HL-60 (cell line): ENCODE measurements around the gene ARHGAP30.

Experiments used
- DNase-seq, 2 experiments: peaks; one replicate each; pipeline ENCODE4 v3.0.0-alpha.2; 2010 to 2020; ENCODE audit warnings: low read depth in 1 of 2, low spot score in 1 of 2
- H3K27ac ChIP-seq: fragments of 250-450 bp; sonication (Bioruptor Pico); replicated peaks from 2 replicates; pipeline ENCODE4 v1.5.1; 2020; ENCODE audit warnings: mild to moderate bottlenecking, moderate library complexity
- H3K27me3 ChIP-seq: fragments of 250-450 bp; sonication (Bioruptor Pico); 2 replicates; pipeline ENCODE4 v1.5.1; 2021; ENCODE audit warnings: mild to moderate bottlenecking, moderate library complexity; ENCODE audit not compliant: insufficient read depth, poor library complexity, severe bottlenecking
- H3K4me3 ChIP-seq: replicated peaks from 2 replicates; pipeline ENCODE4 v1.5.1; 2011; ENCODE audit warnings: mild to moderate bottlenecking, control low read depth, low read length; ENCODE audit not compliant: insufficient read depth
- CTCF ChIP-seq: IDR thresholded peaks from one replicate; pipeline ENCODE4 v1.5.1; 2011; ENCODE audit warnings: low read length, control low read depth, inconsistent platforms; ENCODE audit not compliant: insufficient read depth
- GABPA ChIP-seq: IDR thresholded peaks from 2 replicates; pipeline ENCODE4 v1.6.1; 2012; ENCODE audit warnings: low read depth
- POLR2AphosphoS5 ChIP-seq: IDR thresholded peaks from 2 replicates; pipeline ENCODE4 v1.6.1; 2012; ENCODE audit warnings: low read depth
- REST ChIP-seq: IDR thresholded peaks from 2 replicates; pipeline ENCODE4 v1.6.1; 2012; ENCODE audit warnings: low read depth; ENCODE audit not compliant: insufficient replicate concordance
- SPI1 ChIP-seq: IDR thresholded peaks from 2 replicates; pipeline ENCODE4 v1.6.1; 2012; ENCODE audit warnings: low read depth, mild to moderate bottlenecking, borderline replicate concordance

ARHGAP30 gene

DNA sequence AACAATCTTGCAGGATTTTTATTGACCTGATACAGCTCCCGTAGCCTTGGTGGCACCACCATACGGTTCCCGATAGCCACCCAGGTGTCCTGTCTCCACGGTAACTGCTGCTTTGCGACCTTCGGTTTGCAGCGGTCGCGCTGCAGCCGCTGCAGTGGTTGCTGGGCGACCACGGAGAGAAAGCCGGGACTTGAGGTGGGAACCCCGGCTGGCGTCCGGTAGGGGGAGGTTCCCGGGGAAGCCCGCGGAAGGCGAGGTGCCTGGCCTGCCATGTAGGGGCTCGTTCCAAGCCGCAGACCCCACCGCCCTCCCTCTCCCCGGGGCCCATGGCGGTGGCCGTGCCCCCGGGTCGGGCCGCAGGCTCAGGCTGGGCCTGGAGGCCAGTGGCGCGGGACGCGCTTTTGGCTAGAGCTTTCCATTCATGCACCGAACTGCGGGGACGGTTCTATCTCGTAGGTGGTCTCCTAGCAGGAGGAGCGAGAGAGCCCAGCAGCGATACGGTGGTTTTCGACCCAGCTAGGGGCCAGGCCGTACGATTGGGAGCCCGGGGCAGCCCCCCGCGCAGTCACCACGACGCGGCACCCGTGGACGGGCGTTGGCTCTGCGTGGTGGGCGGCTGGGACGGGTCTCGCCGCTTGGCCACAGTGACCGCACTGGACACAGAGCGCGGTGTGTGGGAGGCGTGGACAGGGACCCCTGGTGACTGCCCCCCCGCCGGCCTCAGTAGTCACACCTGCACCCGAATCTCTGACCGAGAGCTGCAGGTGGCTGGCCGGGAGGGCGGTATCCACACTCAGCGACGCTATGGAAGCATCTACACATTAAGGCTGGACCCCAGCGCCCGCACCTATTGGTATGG, 28.7 kb upstream of the ARHGAP30 start, which contains the start of gene KLHDC9:
Gene KLHDC9 (plus strand): TSS at position 152 of the 859 bp plus-strand sequence. CDS start 175 bp downstream, at position 327.
- Histone ChIP-seq H3K4me3 (peak within 1 kb of the TSS; percentile 22), H3K27me3 (no peaks in the 10 kb centered on the region), H3K27ac (peak within 1 kb of the TSS; percentile 27; the same call in 1 of the 2 replicates)
- TF ChIP-seq GABPA (no peak), SPI1 (no peak), POLR2AphosphoS5 (no peak), REST (no peak), CTCF (no peak)
- DNase-seq: peak; percentile 62 to 66

GRCh38 chr1:161096530-161096929, 26.8 kb upstream of the ARHGAP30 start:
- Histone ChIP-seq H3K27ac (no peak overlapping the region), H3K4me3 (no peak overlapping the region), H3K27me3 (no peaks in the 10 kb centered on the region)
- DNase-seq: peak in 1 of 2 experiments; percentile 50
- TF ChIP-seq POLR2AphosphoS5: no peak
- no peak for TF ChIP-seq SPI1
- no peak for TF ChIP-seq REST
- TF ChIP-seq GABPA: no peak
- no peak for TF ChIP-seq CTCF

DNA sequence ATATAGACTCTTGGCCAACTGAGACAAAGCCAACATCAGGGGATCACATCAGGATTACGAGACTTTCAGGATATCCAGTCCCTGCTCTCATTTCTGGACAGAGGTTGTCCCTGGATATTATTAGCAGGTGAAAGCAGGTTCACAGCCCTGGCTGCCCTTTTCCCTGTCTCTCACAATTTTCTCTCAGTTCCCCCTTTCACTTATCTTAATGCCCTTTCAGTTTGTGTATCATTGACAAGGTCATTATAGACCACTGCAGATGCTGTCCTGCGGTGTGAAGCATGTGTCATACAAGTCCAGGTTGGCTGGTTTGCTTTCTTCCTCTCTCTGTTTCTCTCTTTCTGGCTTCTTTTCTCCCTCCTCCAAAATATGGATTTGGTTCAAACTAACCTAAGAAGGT, 26.3 kb upstream of the ARHGAP30 start:
- no peak for TF ChIP-seq SPI1
- TF ChIP-seq REST: no peak
- no peak for TF ChIP-seq GABPA
- no peak for TF ChIP-seq POLR2AphosphoS5
- TF ChIP-seq CTCF: no peak
- no peak overlapping the region for H3K4me3 ChIP-seq
- no peak for DNase-seq

More for the DNA sequence above, 26.3 kb upstream of the ARHGAP30 start:
- Histone ChIP-seq H3K27me3 (no peaks in the 10 kb centered on the region), H3K27ac (no peak overlapping the region)
